ENCODE data around the gene OSBPL10. TPM values are rescaled to one million over a fixed set of nuclear protein-coding genes. Genes with fewer than 3 reads are reported as not detected.

OSBPL10 gene
- total and polyA plus RNA-seq, 4 donors, result 3.9 to 33.0 (median 13.1) TPM

- Histone ChIP-seq H3K27me3 (ENCODE audit: control insufficient read depth in 3 of 3, insufficient read depth in 3 of 3, low read length in 2 of 3) (no peaks in the 10 kb centered on the region), H3K9ac (ENCODE audit: insufficient read depth in 1 of 2, low read length in 2 of 2) (no peak overlapping the region), H3K36me3 (ENCODE audit: control insufficient read depth in 4 of 4, insufficient read depth in 4 of 4, low read length in 4 of 4) (no peaks in the 10 kb centered on the region), H3K27ac (ENCODE audit: low read depth in 1 of 2, low read length in 1 of 2) (no peak overlapping the region), H3K4me1 (ENCODE audit: control insufficient read depth in 5 of 5, insufficient read depth in 5 of 5, low read length in 5 of 5) (peaks cover 0 to 10% (median 2%) of the 10 kb centered on the region in 5 donors), H3K9me3 (ENCODE audit: control insufficient read depth in 4 of 4, insufficient read depth in 3 of 4, low read length in 3 of 4) (no peaks in the 10 kb centered on the region), H3K4me3 (no peak overlapping the region)
- ATAC-seq (ENCODE audit: insufficient read depth, low FRiP score), result no peak
- no peak for DNase-seq
- TF ChIP-seq, protein P1, sequence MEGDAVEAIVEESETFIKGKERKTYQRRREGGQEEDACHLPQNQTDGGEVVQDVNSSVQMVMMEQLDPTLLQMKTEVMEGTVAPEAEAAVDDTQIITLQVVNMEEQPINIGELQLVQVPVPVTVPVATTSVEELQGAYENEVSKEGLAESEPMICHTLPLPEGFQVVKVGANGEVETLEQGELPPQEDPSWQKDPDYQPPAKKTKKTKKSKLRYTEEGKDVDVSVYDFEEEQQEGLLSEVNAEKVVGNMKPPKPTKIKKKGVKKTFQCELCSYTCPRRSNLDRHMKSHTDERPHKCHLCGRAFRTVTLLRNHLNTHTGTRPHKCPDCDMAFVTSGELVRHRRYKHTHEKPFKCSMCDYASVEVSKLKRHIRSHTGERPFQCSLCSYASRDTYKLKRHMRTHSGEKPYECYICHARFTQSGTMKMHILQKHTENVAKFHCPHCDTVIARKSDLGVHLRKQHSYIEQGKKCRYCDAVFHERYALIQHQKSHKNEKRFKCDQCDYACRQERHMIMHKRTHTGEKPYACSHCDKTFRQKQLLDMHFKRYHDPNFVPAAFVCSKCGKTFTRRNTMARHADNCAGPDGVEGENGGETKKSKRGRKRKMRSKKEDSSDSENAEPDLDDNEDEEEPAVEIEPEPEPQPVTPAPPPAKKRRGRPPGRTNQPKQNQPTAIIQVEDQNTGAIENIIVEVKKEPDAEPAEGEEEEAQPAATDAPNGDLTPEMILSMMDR (IDR thresholded peaks at IDR 0.05; ENCODE audit: control extremely low read depth, extremely low read depth), result no peak
- 70 to 72% methylated on average over 5 of the region's 5 CpGs for WGBS, 2 donors
These were observed 6.6 kb downstream of the OSBPL10 start for GRCh38 chr3:31974471-31974870.

GRCh38 chr3:31973837-31974236 is 7.2 kb downstream of the OSBPL10 start:
- Histone ChIP-seq H3K9ac (ENCODE audit: insufficient read depth in 1 of 2, low read length in 2 of 2) (no peak overlapping the region), H3K27ac (ENCODE audit: low read depth in 1 of 2, low read length in 1 of 2) (no peak overlapping the region), H3K9me3 (ENCODE audit: control insufficient read depth in 4 of 4, insufficient read depth in 3 of 4, low read length in 3 of 4) (no peaks in the 10 kb centered on the region), H3K27me3 (ENCODE audit: control insufficient read depth in 3 of 3, insufficient read depth in 3 of 3, low read length in 2 of 3) (no peaks in the 10 kb centered on the region), H3K4me3 (no peak overlapping the region), H3K36me3 (ENCODE audit: control insufficient read depth in 4 of 4, insufficient read depth in 4 of 4, low read length in 4 of 4) (no peaks in the 10 kb centered on the region), H3K4me1 (ENCODE audit: control insufficient read depth in 5 of 5, insufficient read depth in 5 of 5, low read length in 5 of 5) (peaks cover 0 to 10% (median 2%) of the 10 kb centered on the region in 5 donors)
- TF ChIP-seq, protein P1 (IDR thresholded peaks at IDR 0.05; ENCODE audit: control extremely low read depth, extremely low read depth), result no peak
- no peak for DNase-seq
- 94 to 96% methylated on average over 5 of the region's 5 CpGs for WGBS, 2 donors
- ATAC-seq (ENCODE audit: insufficient read depth, low FRiP score), result no peak

DNA sequence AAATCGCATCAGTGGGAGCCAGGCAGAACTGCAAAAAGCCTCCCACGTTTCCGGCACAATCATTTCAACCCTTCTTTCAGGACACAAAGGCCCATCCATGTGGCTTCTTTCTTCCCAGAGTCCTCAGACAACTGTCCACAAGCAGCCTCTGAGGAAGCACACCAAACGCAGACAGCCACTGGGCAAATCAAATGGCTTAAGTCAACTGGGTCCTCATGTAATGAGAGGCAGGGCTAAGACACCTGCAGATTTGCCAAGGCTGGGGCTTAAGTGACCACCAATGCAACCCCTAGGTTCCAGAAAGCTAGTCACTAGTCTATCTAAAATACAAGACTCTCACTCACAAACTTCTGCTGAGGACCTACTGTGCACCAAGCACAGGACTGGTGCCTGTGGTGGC is 8.0 kb downstream of the OSBPL10 start:
- no peak for DNase-seq
- H3K4me1 ChIP-seq (ENCODE audit: control insufficient read depth in 5 of 5, insufficient read depth in 5 of 5, low read length in 5 of 5), result peaks cover 0 to 11% (median 6%) of the 10 kb centered on the region in 5 donors
- no peak overlapping the region for H3K9ac ChIP-seq (ENCODE audit: insufficient read depth in 1 of 2, low read length in 2 of 2)
- H3K36me3 ChIP-seq (ENCODE audit: control insufficient read depth in 4 of 4, insufficient read depth in 4 of 4, low read length in 4 of 4), result no peaks in the 10 kb centered on the region
- no peaks in the 10 kb centered on the region for H3K27me3 ChIP-seq (ENCODE audit: control insufficient read depth in 3 of 3, insufficient read depth in 3 of 3, low read length in 2 of 3)
- ATAC-seq (ENCODE audit: insufficient read depth, low FRiP score), result no peak
- 71 to 94% methylated on average over 4 of the region's 4 CpGs for WGBS, 2 donors
- H3K4me3 ChIP-seq, result no peak overlapping the region
- TF ChIP-seq, protein P1 (IDR thresholded peaks at IDR 0.05; ENCODE audit: control extremely low read depth, extremely low read depth), result no peak
- no peak overlapping the region for H3K27ac ChIP-seq (ENCODE audit: low read depth in 1 of 2, low read length in 1 of 2)
- H3K9me3 ChIP-seq (ENCODE audit: control insufficient read depth in 4 of 4, insufficient read depth in 3 of 4, low read length in 3 of 4), result no peaks in the 10 kb centered on the region

- Histone ChIP-seq H3K9ac (ENCODE audit: insufficient read depth in 1 of 2, low read length in 2 of 2) (no peak overlapping the region), H3K27me3 (ENCODE audit: control insufficient read depth in 3 of 3, insufficient read depth in 3 of 3, low read length in 2 of 3) (no peaks in the 10 kb centered on the region), H3K4me1 (ENCODE audit: control insufficient read depth in 5 of 5, insufficient read depth in 5 of 5, low read length in 5 of 5) (peaks cover 0 to 14% (median 5%) of the 10 kb centered on the region in 5 donors), H3K36me3 (ENCODE audit: control insufficient read depth in 4 of 4, insufficient read depth in 4 of 4, low read length in 4 of 4) (no peaks in the 10 kb centered on the region), H3K27ac (ENCODE audit: low read depth in 1 of 2, low read length in 1 of 2) (no peak overlapping the region), H3K4me3 (no peak overlapping the region), H3K9me3 (ENCODE audit: control insufficient read depth in 4 of 4, insufficient read depth in 3 of 4, low read length in 3 of 4) (no peaks in the 10 kb centered on the region)
- WGBS, 2 donors, result 98 to 99% methylated on average over 3 of the region's 3 CpGs
- TF ChIP-seq, protein P1 (IDR thresholded peaks at IDR 0.05; ENCODE audit: control extremely low read depth, extremely low read depth), result no peak
- ATAC-seq (ENCODE audit: insufficient read depth, low FRiP score) (no peak), DNase-seq (no peak)
These were observed 9.5 kb downstream of the OSBPL10 start for GRCh38 chr3:31971607-31972006.
